Activated CD4-positive, alpha-beta T cell treated with anti-CD3 and anti-CD28 coated beads, Interleukin-2, amount 50 U/mL, for 16 hours (primary cell): ENCODE results near the gene HSPB1.

Experiments
- DNase-seq: peaks from one replicate; pipeline ENCODE4 v3.0.0-alpha.2; 2020

The HSPB1 gene

GRCh38 chr7:76336094-76336493 is 33.6 kb downstream of the HSPB1 start:
- no peak for DNase-seq

GRCh38 chr7:76337147-76337546 is 34.7 kb downstream of the HSPB1 start:
- no peak for DNase-seq

- no peak for DNase-seq
Measured at GRCh38 chr7:76338298-76339084, 36.0 kb downstream of the HSPB1 start.

GRCh38 chr7:76340617-76341131 is 38.2 kb downstream of the HSPB1 start:
- no peak for DNase-seq

- DNase-seq = no peak
Measured at GRCh38 chr7:76342222-76342621, 39.7 kb downstream of the HSPB1 start.

- DNase-seq = peak; percentile 57
Measured at GRCh38 chr7:76343294-76343930, 40.9 kb downstream of the HSPB1 start.

- no peak for DNase-seq
Measured at GRCh38 chr7:76343931-76344321, 41.5 kb downstream of the HSPB1 start.

- DNase-seq = no peak
Measured at GRCh38 chr7:76346097-76346496, 43.6 kb downstream of the HSPB1 start.

- DNase-seq = no peak
Measured at GRCh38 chr7:76346778-76347177, 44.3 kb downstream of the HSPB1 start.

GRCh38 chr7:76347710-76348109 is 45.2 kb downstream of the HSPB1 start:
- no peak for DNase-seq

- DNase-seq = no peak
Measured at GRCh38 chr7:76349313-76349885, 46.9 kb downstream of the HSPB1 start.

GRCh38 chr7:76351372-76351771 is 48.9 kb downstream of the HSPB1 start:
- DNase-seq = no peak

- no peak for DNase-seq
Measured at GRCh38 chr7:76352193-76352592, 49.7 kb downstream of the HSPB1 start.

- DNase-seq = no peak
Measured at GRCh38 chr7:76353744-76354143, 51.3 kb downstream of the HSPB1 start.
